ACC112 (cell line): ENCODE measurements around the gene KDM2B.

Source experiments
- H2AFZ ChIP-seq: fragments of 200-600 bp; sonication (generic); one replicate; pipeline ENCODE4 v1.6.0; 2017; ENCODE audit warnings: antibody characterized with exemption, low read length; ENCODE audit not compliant: unreplicated experiment
- H3K27ac ChIP-seq: fragments of 200-600 bp; sonication (generic); 2 replicates; pipeline ENCODE4 v1.5.1; 2014; ENCODE audit warnings: low read depth, mild to moderate bottlenecking, antibody characterized with exemption, low read length, moderate library complexity
- H3K27me3 ChIP-seq: fragments of 200-600 bp; sonication (generic); 2 replicates; pipeline ENCODE4 v1.6.1; 2014; ENCODE audit warnings: mild to moderate bottlenecking, antibody characterized with exemption, low read length, moderate library complexity, mixed read lengths; ENCODE audit not compliant: insufficient read depth
- H3K36me3 ChIP-seq: fragments of 200-600 bp; sonication (generic); 2 replicates; pipeline ENCODE4 v1.6.1; 2016; ENCODE audit warnings: mild to moderate bottlenecking, antibody characterized with exemption, low read length, moderate library complexity, mixed read lengths; ENCODE audit not compliant: insufficient read depth
- H3K4me1 ChIP-seq: fragments of 200-600 bp; sonication (generic); one replicate; pipeline ENCODE4 v1.6.1; 2016; ENCODE audit warnings: low read length, mixed read lengths; ENCODE audit not compliant: insufficient read depth, unreplicated experiment, control insufficient read depth
- H3K4me3 ChIP-seq: fragments of 200-600 bp; sonication (generic); 2 replicates; pipeline ENCODE4 v1.5.1; 2014; ENCODE audit warnings: mild to moderate bottlenecking, low read depth, low read length
- H3K79me2 ChIP-seq: fragments of 200-600 bp; sonication (generic); one replicate; pipeline ENCODE4 v1.6.0; 2016; ENCODE audit warnings: low read length; ENCODE audit not compliant: control insufficient read depth, unreplicated experiment, insufficient read depth

Gene KDM2B

DNA sequence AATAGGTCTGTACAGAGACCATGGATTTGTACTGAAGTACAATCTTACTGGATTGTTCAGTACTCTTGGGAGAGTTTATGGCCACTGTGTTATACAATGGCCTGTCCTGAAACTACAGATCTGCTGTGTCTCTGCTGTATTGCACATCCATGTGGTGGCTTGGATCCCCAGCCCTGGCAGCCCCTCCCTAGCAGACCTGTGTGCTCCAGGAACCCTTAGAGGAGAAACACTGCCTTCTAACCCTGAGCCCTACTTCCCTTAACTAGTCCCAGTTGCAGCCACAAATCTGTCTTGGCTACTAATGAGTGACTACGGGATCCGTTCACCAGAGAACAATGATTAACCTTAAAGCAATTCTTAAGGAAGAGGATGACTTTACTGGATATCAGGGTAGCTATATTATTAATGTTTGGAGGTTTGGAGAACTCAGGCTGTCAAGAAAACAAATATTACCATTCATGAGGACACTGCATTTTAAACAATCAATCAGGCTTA lies 153.2 kb downstream of the KDM2B start:
- Histone ChIP-seq H3K4me3 (no peak overlapping the region), H3K4me1 (no peaks in the 10 kb centered on the region), H3K27me3 (no peaks in the 10 kb centered on the region), H3K27ac (no peak overlapping the region), H3K79me2 (no peaks in the 10 kb centered on the region), H2AFZ (no peak overlapping the region), H3K36me3 (peaks cover 38% of the 10 kb centered on the region)

DNA sequence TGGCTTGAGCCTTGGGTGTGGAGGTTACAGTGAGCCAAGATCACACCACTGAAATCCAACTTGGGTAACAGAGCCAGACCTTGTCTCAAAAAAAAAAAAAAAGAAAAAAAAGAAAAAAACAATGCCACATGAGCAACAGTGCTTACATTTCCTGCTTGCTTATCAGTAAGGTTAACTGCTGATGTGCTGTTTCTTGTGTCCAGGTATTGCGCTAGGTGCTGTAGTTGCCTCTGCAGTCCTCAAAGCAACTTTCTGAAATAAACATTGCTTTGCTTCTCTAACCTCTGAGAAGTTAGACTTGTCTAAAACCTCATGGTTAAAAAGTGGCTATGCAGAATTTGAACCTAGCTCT lies 156.2 kb downstream of the KDM2B start:
- no peak overlapping the region for H3K27ac ChIP-seq
- H3K27me3 ChIP-seq = no peaks in the 10 kb centered on the region
- H3K36me3 ChIP-seq = peaks cover 47% of the 10 kb centered on the region
- H2AFZ ChIP-seq = no peak overlapping the region
- no peaks in the 10 kb centered on the region for H3K4me1 ChIP-seq
- no peak overlapping the region for H3K4me3 ChIP-seq
- no peaks in the 10 kb centered on the region for H3K79me2 ChIP-seq

DNA sequence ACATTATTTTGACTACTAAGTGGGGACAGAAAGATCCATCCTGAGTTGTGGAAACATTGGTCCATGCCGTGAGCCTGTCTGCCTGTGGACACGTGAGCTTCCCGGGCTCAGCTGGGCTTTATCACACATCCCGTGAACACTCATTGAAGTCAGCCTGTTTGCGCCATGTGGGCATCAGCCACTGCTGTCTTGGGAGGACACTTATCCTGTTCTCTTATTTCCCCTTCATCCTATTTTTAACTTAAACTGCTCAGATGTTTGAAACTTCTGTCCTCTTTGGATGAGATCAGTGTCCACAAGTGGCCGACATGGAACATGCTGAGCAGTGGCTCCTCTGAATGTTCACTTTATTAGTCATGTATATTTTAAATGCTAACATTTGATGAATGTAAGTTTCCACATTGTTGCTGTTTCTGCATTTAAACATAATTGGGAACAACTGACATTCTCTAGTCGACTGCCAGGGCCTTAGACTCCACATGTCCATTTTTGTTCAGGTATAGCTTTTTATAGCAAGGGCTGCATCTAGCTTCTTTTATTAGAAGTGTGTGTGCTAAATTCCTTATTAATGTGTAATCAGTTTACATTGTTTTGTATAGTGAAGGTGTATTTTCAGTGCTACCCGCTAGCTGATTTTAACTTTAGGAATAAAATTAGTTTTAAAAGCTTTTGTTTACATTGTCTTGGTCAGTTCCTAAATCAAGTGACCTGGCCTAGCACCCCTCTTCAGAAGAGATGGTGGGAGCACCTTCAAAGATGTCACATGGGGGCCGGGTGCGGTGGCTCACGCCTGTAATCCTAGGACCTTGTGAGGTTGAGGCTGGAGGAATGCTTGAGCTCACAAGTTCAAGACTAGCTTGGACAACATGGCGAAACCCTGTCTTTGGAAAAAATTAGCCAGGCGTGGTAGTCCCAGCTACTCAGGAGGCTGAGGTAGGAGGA lies 156.9 kb downstream of the KDM2B start:
- Histone ChIP-seq H2AFZ (no peak overlapping the region), H3K4me1 (no peaks in the 10 kb centered on the region), H3K36me3 (peaks cover 45% of the 10 kb centered on the region), H3K79me2 (no peaks in the 10 kb centered on the region), H3K27me3 (no peaks in the 10 kb centered on the region), H3K27ac (no peak overlapping the region), H3K4me3 (no peak overlapping the region)

DNA sequence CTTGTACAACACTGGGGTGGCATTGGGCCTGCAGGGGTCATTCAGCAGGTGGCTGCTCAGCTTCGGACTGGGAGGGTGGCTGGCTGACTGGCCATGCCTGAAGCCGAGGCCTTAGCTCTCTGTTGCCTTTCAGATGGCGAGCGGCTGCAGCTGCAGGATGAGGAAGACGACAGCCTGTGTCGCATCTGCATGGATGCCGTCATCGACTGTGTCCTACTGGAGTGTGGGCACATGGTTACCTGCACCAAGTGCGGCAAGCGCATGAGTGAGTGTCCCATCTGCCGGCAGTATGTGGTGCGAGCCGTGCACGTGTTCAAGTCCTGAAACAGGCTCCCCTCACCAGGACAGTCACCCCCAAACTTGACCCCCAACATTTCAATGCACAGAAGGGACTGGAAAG lies 157.6 kb downstream of the KDM2B start:
- H3K4me3 ChIP-seq = no peak overlapping the region
- H3K36me3 ChIP-seq = peaks cover 38% of the 10 kb centered on the region
- no peak overlapping the region for H2AFZ ChIP-seq
- no peaks in the 10 kb centered on the region for H3K27me3 ChIP-seq
- no peak overlapping the region for H3K27ac ChIP-seq
- H3K4me1 ChIP-seq = no peaks in the 10 kb centered on the region
- no peaks in the 10 kb centered on the region for H3K79me2 ChIP-seq

DNA sequence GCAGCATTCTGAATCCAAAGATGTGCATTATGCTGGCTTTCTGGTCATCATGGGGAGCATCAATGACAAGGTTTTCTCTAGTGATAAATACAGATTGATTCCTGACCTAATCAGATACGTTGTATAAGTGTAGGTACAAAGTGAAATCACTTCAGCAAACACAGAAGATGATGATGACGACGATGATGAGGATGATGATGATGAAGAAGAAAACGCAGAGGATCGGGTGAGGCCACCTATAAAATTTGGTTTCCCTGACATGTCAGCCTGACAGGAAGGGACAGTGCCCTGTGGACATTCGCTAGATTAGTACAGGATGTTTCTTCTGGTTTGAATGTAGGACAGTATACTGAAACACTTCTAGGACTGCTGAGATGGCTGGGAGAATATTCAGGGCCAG lies 160.7 kb downstream of the KDM2B start:
- Histone ChIP-seq H3K4me3 (no peak overlapping the region), H3K4me1 (no peaks in the 10 kb centered on the region), H3K79me2 (peaks cover 5% of the 10 kb centered on the region), H2AFZ (no peak overlapping the region), H3K27ac (no peak overlapping the region), H3K36me3 (peaks cover 35% of the 10 kb centered on the region), H3K27me3 (no peaks in the 10 kb centered on the region)

DNA sequence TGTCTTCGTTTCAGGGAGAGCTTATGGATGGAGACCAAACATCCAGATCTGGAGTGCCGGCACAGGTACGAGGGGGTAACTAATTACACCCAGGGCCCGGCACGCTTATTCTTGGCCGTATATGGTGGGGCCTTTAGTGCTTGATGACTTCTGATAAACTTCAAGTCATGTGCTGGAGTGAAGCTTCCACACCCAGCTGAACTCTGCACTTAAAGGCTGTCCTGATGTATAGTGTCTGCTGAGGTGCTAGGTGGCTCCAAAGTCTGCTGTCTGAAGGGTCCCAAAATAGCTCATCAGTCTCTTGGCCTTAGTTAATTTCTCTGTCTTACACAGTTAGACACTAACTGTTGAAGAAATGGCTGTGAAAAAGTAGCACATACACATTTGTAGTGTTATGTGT lies 163.0 kb downstream of the KDM2B start:
- no peak overlapping the region for H2AFZ ChIP-seq
- no peaks in the 10 kb centered on the region for H3K4me1 ChIP-seq
- peaks cover 8% of the 10 kb centered on the region for H3K79me2 ChIP-seq
- no peaks in the 10 kb centered on the region for H3K27me3 ChIP-seq
- H3K27ac ChIP-seq = no peak overlapping the region
- H3K36me3 ChIP-seq = peaks cover 32% of the 10 kb centered on the region
- H3K4me3 ChIP-seq = no peak overlapping the region

DNA sequence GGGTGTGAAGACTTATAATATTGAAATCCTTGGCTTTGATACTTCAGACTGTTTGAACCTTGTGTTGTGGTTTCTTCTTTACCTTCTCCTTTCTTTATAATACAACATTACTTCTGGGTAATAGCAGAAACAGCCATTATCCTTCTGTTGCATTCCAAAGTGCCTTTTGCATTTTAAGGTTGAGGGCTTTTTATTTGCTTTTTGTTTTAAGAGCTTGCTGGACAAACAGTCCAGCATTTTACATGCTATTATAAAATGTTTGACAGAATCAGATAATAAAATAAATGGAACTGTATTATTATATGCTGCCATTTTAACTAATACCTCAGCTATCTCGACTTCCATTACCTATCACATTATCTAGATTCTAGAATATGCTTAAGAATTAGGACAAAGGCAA lies 166.9 kb downstream of the KDM2B start:
- Histone ChIP-seq H3K36me3 (peaks cover 5% of the 10 kb centered on the region; the same call in 1 of the 2 replicates), H3K79me2 (peaks cover 24% of the 10 kb centered on the region), H3K27ac (no peak overlapping the region), H2AFZ (no peak overlapping the region), H3K4me3 (no peak overlapping the region), H3K4me1 (no peaks in the 10 kb centered on the region), H3K27me3 (no peaks in the 10 kb centered on the region)

DNA sequence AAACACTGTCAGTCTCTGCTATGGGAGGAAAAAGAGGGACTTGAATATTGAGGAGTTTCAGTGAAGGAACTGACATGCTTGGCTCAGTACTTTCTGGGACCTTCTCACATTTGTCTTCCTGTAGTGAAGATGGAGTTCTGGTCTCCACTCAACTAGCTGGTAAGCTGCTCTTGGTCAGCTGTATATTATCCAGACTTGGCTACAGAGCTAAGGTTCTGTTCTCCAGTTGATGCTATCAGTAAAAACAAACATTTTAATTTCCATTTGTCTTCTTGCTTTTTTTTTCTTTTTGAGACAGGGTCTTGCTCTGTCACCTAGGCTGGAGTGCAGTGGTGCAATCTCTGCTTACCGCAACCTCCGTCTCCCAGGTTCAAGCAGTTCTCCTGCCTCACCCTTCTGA lies 175.6 kb downstream of the KDM2B start:
- Histone ChIP-seq H3K4me3 (no peak overlapping the region), H3K79me2 (peaks cover 78% of the 10 kb centered on the region), H3K27ac (no peak overlapping the region), H3K4me1 (peaks cover 16% of the 10 kb centered on the region), H3K27me3 (no peaks in the 10 kb centered on the region), H2AFZ (no peak overlapping the region), H3K36me3 (peaks cover 24% of the 10 kb centered on the region; the same call in 1 of the 2 replicates)

DNA sequence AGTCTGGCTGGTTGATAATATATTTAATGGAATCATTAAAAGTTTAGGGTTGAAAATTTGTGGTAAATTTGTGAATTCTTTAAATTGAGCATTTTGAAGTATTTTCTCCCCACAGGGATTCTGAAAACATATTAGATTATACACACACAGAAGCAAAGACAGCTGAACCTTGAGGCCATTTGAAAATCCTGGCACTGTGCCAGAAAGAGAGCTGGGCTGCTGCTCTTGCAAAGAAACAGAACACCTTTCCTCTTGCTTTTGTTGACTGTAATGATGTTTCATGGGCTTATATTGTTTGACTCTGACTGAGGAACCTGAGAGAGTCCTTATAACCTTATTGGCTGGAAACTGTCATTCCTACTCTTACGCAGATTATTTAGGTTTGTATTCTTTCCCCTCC lies 176.1 kb downstream of the KDM2B start:
- Histone ChIP-seq H3K36me3 (peaks cover 24% of the 10 kb centered on the region; the same call in 1 of the 2 replicates), H3K4me3 (no peak overlapping the region), H3K4me1 (peaks cover 16% of the 10 kb centered on the region), H2AFZ (no peak overlapping the region), H3K27me3 (no peaks in the 10 kb centered on the region), H3K79me2 (peaks cover 80% of the 10 kb centered on the region), H3K27ac (no peak overlapping the region)

DNA sequence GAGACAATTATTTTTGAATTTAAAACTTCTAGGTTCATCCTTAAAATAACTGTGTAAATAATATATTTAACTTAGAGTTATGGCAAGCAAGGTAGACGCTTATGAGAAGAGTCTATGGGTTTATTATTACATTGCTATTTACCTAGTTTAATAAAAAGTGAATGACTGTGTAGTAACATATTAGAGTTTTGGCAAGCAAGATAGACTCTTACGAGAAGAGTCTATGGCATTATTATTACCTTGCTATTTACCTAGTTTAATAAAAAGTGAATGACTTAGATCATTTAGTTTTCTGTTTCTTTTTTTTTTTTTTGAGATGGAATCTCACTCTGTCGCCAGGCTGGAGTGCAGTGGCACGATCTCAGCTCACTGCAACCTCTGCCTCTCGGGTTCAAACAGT lies 177.1 kb downstream of the KDM2B start:
- peaks cover 77% of the 10 kb centered on the region for H3K79me2 ChIP-seq
- H3K4me1 ChIP-seq = peaks cover 17% of the 10 kb centered on the region
- no peak overlapping the region for H3K27ac ChIP-seq
- H3K36me3 ChIP-seq = peaks cover 24% of the 10 kb centered on the region; the same call in 1 of the 2 replicates
- no peak overlapping the region for H2AFZ ChIP-seq
- no peaks in the 10 kb centered on the region for H3K27me3 ChIP-seq
- no peak overlapping the region for H3K4me3 ChIP-seq
